Activated CD4-positive, CD25-positive, alpha-beta regulatory T cell treated with anti-CD3 and anti-CD28 coated beads, Interleukin-2, amount 50 U/mL, for 72 hours (primary cell): ENCODE data around the gene LENEP.

ENCODE experiments used
- DNase-seq: peaks from one replicate; pipeline ENCODE4 v3.0.0; 2021

LENEP gene

GRCh38 chr1:155012026-155012546, 18.7 kb downstream of the LENEP start:
- no peak for DNase-seq

GRCh38 chr1:155012776-155013602, 19.6 kb downstream of the LENEP start:
- no peak for DNase-seq

- no peak for DNase-seq
These were observed 20.2 kb downstream of the LENEP start for GRCh38 chr1:155013632-155014031.

DNA sequence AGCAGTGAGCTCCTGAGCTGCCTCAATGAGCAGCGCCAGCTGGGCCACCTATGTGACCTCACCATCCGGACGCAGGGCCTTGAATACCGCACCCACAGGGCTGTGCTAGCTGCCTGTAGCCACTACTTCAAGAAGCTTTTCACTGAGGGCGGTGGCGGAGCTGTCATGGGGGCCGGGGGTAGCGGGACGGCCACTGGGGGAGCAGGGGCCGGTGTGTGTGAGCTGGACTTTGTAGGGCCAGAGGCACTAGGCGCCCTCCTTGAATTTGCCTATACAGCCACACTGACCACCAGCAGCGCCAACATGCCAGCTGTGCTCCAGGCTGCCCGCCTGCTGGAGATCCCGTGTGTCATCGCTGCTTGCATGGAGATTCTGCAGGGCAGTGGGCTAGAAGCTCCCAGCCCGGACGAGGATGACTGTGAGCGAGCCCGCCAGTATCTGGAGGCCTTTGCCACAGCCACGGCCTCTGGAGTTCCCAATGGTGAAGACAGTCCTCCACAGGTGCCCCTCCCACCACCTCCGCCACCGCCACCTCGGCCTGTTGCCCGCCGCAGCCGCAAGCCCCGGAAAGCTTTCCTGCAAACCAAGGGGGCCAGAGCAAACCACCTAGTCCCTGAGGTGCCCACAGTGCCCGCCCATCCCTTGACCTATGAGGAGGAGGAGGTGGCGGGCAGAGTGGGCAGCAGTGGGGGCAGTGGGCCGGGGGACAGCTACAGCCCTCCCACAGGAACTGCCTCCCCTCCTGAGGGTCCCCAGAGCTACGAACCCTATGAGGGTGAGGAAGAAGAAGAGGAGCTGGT, 21.5 kb downstream of the LENEP start:
- no peak for DNase-seq

- DNase-seq: no peak
These were observed 22.3 kb downstream of the LENEP start for GRCh38 chr1:155015527-155016230.

- DNase-seq: no peak
These were observed 22.9 kb downstream of the LENEP start for GRCh38 chr1:155016231-155016831.

- DNase-seq: peak; percentile 86
These were observed 23.9 kb downstream of the LENEP start for GRCh38 chr1:155017041-155017945.

GRCh38 chr1:155017946-155018316, 24.5 kb downstream of the LENEP start:
- DNase-seq: no peak

DNA sequence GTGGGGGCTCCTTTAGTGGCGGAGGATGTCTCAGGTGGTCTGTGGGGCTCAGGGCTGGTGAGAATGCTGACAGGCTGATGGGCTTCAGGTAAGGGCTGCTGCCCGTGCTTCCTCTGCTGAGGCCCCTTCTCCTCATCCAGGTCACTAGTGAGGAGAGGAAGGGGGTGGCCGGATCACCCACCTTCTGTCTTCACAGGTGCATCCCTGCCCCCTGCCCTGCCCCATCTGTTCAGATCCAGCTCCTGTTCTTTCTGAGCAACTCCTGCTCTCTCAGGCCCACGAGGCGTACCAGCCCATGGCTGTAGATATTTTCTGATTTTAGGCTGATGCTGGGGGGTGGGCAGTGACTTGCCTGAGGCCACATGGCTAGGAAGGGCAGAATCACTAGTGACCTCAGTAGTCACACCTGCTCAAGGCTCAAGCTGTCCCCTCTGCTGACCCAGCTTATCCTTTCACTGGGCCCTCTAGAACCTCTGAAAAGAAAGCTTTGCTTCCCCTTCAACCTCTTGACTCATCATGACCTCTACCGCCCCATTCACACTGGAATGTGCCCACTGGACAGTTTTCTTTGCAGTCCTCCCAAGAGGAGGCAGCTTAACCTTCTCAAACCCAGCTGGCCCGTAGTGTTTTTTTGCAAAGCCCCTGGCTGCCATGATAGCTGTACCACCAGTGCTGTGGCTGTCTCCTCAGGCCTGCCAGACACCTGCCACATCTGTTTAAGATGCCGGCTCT, 25.4 kb downstream of the LENEP start:
- no peak for DNase-seq

- no peak for DNase-seq
These were observed 26.2 kb downstream of the LENEP start for GRCh38 chr1:155019377-155020245.

DNA sequence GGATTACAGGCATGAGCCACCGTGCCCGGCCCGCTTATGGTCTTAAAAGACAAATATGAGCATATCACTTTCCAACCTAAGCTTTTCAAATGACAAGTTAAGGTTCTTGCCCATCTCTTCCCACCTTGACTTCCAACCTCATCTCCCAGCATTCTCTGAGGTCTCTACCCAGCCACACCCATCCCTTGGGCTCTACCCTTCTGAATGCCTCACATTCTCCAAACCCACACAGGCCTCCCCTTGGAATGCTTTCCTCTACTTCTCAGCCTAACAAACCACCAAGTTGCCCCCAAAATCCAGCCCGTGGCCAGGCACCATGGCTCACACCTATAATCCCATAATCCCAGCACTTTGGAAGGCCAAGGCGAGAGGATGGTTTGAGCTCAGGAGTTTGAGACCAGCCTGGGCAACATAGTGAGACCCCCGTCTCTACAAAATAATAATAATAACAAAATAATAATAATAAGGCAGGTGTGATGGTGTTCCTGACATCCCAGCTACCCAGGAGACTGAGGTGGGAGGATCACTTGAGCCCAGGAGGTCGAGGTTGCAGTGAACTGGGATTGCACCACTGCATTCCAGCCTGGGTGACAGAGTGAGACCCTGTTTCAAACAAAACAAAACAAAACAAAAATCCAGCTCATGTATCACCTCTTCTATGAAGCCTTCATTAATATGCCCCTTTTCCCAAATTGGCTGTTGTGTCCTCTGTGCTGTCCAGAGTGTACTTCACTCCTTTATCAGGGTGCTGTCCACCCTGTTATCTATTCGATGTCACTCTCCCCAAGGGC, 28.9 kb downstream of the LENEP start:
- no peak for DNase-seq

DNA sequence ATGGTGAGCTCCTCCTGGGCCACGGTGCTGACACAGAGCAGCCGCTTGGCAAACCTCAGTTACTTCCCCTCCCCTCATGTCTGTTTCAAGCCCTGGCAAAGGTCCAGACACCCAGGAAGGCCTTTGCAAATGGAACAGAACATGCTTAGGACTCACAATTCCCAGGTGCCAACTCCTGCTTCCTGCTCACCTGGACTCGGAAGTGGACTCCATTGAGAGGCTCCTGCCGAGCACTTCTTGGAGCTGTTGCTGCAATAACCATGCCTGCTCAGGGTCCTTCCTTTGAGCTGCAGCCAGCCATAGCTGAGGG, 29.5 kb downstream of the LENEP start:
- no peak for DNase-seq

DNA sequence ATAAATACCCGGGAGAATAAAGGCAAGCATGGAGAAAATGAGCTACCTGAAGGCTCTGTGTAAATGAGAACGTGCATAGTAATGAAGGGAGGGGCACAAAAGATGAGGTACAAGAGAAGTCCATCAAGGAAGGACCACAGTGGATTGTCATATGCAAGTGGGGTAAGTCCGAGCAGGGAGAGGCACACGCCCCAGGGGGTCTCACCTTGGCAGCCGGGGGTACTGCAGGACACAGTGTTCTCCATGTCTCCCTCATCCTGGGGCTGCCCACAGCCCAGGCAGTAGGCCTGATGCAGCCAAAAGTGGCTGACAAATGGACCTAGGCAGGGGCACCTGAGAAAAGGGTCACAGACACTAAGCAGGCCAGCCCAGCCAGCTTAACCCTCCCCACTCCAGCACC, 30.2 kb downstream of the LENEP start:
- no peak for DNase-seq

- DNase-seq: no peak
These were observed 30.9 kb downstream of the LENEP start for GRCh38 chr1:155024315-155024714.

DNA sequence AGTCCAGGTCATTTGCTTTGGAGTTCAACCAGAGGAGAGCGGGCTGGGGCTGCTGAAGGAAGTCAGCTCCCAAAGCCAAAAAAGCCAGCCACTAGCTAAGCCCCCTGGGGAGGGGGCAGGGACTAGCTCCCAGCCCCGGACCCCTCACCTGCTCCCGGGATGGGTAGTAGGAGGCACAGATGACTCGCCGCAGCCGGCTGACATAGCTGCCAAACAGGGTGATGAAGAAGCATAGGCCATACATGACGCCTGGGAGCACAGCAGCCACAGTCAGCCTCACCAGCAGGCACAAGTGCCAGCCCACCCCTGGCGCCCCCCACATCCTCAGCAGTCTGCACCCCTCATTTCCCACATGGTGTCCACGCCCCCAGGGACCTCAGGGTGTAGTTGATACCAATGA, 32.8 kb downstream of the LENEP start:
- no peak for DNase-seq

DNA sequence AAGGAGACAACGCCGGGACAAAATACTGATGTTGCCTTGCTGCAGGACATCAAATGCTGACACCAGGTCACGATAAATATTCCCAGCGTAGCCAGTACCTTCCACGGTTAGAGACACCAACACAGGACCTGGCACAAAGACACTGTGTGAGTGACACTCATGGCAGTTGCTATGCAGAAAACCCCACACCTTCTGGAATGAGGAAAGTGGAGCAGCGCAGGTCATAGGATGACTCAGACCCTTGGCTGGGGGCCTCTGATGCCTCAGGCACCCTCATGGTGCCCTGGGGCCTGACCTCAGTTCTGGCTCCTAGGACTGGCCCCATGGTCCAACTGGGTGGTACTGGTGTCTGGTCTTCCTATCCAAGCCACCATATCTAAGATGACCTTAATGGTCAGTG, 33.2 kb downstream of the LENEP start:
- no peak for DNase-seq

GRCh38 chr1:155029513-155030242, 36.3 kb downstream of the LENEP start:
- no peak for DNase-seq

DNA sequence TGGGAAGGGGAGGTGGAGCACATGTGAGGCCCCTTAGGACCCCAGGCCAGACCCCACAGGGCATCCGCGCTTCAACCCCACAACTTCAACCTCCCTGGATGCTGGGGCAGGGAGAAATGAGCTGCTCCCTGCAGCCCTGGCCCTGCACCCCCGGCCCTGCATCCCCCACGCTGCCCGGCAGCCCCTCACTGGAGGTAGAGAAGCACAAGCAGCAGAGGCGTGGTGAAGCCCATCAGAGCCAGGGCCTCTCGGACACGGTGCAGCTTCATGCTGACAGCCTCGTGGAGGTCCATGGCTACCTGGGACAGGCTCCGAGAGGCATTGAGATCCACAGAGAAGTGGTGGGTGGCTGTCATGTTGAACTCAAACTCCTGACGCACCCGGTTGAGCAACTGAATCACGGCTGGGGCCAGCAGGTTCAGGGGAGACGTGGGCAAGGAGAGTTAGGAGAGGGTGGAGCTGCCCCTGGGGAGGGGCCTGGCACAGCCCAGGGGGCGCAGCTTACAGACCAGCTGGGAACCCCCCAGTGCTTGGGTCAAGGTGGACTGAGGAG, 36.9 kb downstream of the LENEP start:
- DNase-seq: no peak
